Measurements from ENCODE around the gene RPS19BP1.

Gene RPS19BP1

DNA sequence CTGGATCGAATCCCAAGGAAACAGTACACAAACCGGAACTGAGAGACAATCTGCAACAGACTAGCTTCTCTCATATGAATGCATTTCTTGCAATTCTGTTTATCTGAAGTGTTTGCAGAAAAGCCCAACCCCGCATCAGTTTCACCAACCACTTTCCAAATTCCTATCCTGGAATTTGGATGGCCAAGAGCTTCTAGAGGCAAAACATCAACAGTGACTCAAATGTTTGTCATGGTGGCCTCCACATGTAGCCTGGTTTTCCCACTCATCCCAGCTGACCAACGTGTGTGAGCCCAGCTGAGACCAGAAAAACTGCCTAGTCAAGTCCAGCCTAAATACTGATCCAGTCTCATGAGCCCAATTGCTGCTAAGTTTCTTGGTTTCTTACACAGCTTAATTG is 38.8 kb downstream of the RPS19BP1 start:
- no peak overlapping the region for H3K27ac ChIP-seq (ENCODE audit: low read depth, low read length)
- no peaks in the 10 kb centered on the region for H3K27me3 ChIP-seq (ENCODE audit: control insufficient read depth in 1 of 2, insufficient read depth in 2 of 2, low read length in 2 of 2)
- H3K4me3 ChIP-seq (ENCODE audit: low read depth in 1 of 2, low read length in 2 of 2): no peak overlapping the region
- no peak overlapping the region for H3K9ac ChIP-seq (ENCODE audit: low read length)
- no peaks in the 10 kb centered on the region for H3K4me1 ChIP-seq (ENCODE audit: insufficient read depth, low read length)
- H3K36me3 ChIP-seq (ENCODE audit: insufficient read depth, low read length): no peaks in the 10 kb centered on the region
- H3K9me3 ChIP-seq (ENCODE audit: low read length): no peaks in the 10 kb centered on the region

DNA sequence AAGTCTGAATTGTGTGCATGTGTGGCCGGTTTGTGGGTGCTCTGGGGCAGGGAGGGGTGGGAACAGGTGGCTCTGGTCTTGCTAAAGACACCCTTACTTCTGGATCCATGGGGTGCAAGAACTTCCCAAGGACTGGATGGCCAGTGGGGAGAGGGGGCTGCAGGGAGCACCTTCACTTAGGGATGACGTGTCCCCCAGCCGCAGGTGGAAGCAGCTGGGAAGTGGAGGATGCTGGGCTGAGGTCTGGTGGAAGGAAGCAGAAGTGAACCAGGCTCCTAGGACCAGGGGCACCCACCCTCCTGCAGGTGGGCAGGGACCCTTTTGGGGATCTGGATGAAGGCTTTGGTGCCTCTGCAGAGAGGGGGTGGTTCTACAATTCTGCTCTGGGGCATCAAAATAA is 40.4 kb downstream of the RPS19BP1 start:
- Histone ChIP-seq H3K9ac (ENCODE audit: low read length) (no peak overlapping the region), H3K27ac (ENCODE audit: low read depth, low read length) (no peak overlapping the region), H3K4me3 (ENCODE audit: low read depth in 1 of 2, low read length in 2 of 2) (no peak overlapping the region), H3K27me3 (ENCODE audit: control insufficient read depth in 1 of 2, insufficient read depth in 2 of 2, low read length in 2 of 2) (no peaks in the 10 kb centered on the region), H3K9me3 (ENCODE audit: low read length) (no peaks in the 10 kb centered on the region), H3K36me3 (ENCODE audit: insufficient read depth, low read length) (no peaks in the 10 kb centered on the region), H3K4me1 (ENCODE audit: insufficient read depth, low read length) (no peaks in the 10 kb centered on the region)

DNA sequence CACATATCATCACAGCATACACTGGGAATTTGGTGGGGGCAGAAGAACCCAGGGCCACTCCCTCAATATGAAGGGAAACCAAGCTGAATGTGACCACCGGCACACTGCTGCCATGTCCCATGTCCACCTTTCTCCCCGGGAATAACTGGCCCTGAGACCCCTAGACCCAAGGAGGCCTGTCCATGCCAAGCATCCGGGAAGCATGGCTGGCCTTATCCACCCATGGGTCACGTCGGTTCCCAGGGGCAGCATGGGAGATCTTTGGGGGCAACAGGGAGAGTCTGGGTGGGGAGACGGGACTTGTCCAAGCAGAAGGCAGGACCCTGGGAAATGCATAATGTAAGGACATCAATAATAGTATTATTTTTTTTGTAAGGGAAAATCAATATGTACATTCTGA is 40.9 kb downstream of the RPS19BP1 start:
- Histone ChIP-seq H3K36me3 (ENCODE audit: insufficient read depth, low read length) (no peaks in the 10 kb centered on the region), H3K9ac (ENCODE audit: low read length) (no peak overlapping the region), H3K9me3 (ENCODE audit: low read length) (no peaks in the 10 kb centered on the region), H3K27ac (ENCODE audit: low read depth, low read length) (no peak overlapping the region), H3K27me3 (ENCODE audit: control insufficient read depth in 1 of 2, insufficient read depth in 2 of 2, low read length in 2 of 2) (no peaks in the 10 kb centered on the region), H3K4me3 (ENCODE audit: low read depth in 1 of 2, low read length in 2 of 2) (no peak overlapping the region), H3K4me1 (ENCODE audit: insufficient read depth, low read length) (no peaks in the 10 kb centered on the region)

GRCh38 chr22:39490966-39491680 is 41.4 kb downstream of the RPS19BP1 start:
- Histone ChIP-seq H3K9me3 (ENCODE audit: low read length) (no peaks in the 10 kb centered on the region), H3K27me3 (ENCODE audit: control insufficient read depth in 1 of 2, insufficient read depth in 2 of 2, low read length in 2 of 2) (no peaks in the 10 kb centered on the region), H3K4me3 (ENCODE audit: low read depth in 1 of 2, low read length in 2 of 2) (no peak overlapping the region), H3K36me3 (ENCODE audit: insufficient read depth, low read length) (no peaks in the 10 kb centered on the region), H3K9ac (ENCODE audit: low read length) (no peak overlapping the region), H3K4me1 (ENCODE audit: insufficient read depth, low read length) (no peaks in the 10 kb centered on the region), H3K27ac (ENCODE audit: low read depth, low read length) (no peak overlapping the region)

DNA sequence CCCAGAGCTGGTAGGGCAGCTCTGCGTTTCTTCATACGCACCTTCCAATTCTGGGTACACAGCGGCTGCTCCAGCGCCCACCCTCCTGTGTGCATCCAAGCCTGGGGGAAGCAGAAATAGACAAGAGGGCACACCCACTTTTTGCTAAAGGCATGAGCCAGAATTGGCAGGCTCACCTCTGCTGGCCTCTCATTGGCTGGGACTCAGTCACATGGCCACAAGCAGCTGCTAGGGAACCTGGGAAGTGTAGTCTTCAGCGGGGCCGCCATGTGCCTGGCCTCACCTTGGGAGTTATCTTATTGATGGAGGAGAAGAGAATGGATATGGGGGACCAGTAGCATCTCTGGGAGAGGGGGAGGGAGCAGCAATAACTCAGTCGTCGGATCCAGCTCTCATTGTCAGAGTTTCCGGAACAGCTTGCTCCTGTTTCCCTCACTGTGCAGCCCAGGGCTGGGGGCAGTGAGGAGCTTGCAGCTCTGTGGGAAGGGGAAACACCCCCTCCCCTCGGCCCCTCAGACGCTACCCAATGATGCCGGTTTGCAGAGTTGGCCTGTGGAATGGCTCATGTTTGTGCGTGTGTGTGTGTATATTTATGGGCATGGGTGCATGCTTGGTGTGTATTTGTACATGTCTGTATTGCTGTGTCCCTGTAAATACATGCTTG is 42.3 kb downstream of the RPS19BP1 start:
- no peaks in the 10 kb centered on the region for H3K36me3 ChIP-seq (ENCODE audit: insufficient read depth, low read length)
- H3K27me3 ChIP-seq (ENCODE audit: control insufficient read depth in 1 of 2, insufficient read depth in 2 of 2, low read length in 2 of 2): no peaks in the 10 kb centered on the region
- H3K4me3 ChIP-seq (ENCODE audit: low read depth in 1 of 2, low read length in 2 of 2): no peak overlapping the region
- no peak overlapping the region for H3K9ac ChIP-seq (ENCODE audit: low read length)
- no peaks in the 10 kb centered on the region for H3K4me1 ChIP-seq (ENCODE audit: insufficient read depth, low read length)
- H3K9me3 ChIP-seq (ENCODE audit: low read length): no peaks in the 10 kb centered on the region
- H3K27ac ChIP-seq (ENCODE audit: low read depth, low read length): no peak overlapping the region

GRCh38 chr22:39489094-39490068 is 43.2 kb downstream of the RPS19BP1 start:
- no peaks in the 10 kb centered on the region for H3K27me3 ChIP-seq (ENCODE audit: control insufficient read depth in 1 of 2, insufficient read depth in 2 of 2, low read length in 2 of 2)
- H3K9me3 ChIP-seq (ENCODE audit: low read length): no peaks in the 10 kb centered on the region
- no peak overlapping the region for H3K27ac ChIP-seq (ENCODE audit: low read depth, low read length)
- no peaks in the 10 kb centered on the region for H3K36me3 ChIP-seq (ENCODE audit: insufficient read depth, low read length)
- H3K4me3 ChIP-seq (ENCODE audit: low read depth in 1 of 2, low read length in 2 of 2): no peak overlapping the region
- no peaks in the 10 kb centered on the region for H3K4me1 ChIP-seq (ENCODE audit: insufficient read depth, low read length)
- H3K9ac ChIP-seq (ENCODE audit: low read length): no peak overlapping the region

GRCh38 chr22:39488563-39489083 is 43.9 kb downstream of the RPS19BP1 start:
- no peak overlapping the region for H3K9ac ChIP-seq (ENCODE audit: low read length)
- no peaks in the 10 kb centered on the region for H3K27me3 ChIP-seq (ENCODE audit: control insufficient read depth in 1 of 2, insufficient read depth in 2 of 2, low read length in 2 of 2)
- H3K4me1 ChIP-seq (ENCODE audit: insufficient read depth, low read length): no peaks in the 10 kb centered on the region
- H3K4me3 ChIP-seq (ENCODE audit: low read depth in 1 of 2, low read length in 2 of 2): no peak overlapping the region
- H3K27ac ChIP-seq (ENCODE audit: low read depth, low read length): no peak overlapping the region
- no peaks in the 10 kb centered on the region for H3K36me3 ChIP-seq (ENCODE audit: insufficient read depth, low read length)
- no peaks in the 10 kb centered on the region for H3K9me3 ChIP-seq (ENCODE audit: low read length)

DNA sequence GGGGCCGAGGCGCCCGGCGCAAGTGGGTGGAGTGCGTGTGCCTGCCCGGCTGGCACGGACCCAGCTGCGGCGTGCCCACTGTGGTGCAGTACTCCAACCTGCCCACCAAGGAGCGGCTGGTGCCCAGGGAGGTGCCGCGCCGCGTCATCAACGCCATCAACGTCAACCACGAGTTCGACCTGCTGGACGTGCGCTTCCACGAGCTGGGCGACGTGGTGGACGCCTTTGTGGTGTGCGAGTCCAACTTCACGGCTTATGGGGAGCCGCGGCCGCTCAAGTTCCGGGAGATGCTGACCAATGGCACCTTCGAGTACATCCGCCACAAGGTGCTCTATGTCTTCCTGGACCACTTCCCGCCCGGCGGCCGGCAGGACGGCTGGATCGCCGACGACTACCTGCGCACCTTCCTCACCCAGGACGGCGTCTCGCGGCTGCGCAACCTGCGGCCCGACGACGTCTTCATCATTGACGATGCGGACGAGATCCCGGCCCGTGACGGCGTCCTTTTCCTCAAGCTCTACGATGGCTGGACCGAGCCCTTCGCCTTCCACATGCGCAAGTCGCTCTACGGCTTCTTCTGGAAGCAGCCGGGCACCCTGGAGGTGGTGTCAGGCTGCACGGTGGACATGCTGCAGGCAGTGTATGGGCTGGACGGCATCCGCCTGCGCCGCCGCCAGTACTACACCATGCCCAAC is 44.6 kb downstream of the RPS19BP1 start:
- no peaks in the 10 kb centered on the region for H3K4me1 ChIP-seq (ENCODE audit: insufficient read depth, low read length)
- H3K4me3 ChIP-seq (ENCODE audit: low read depth in 1 of 2, low read length in 2 of 2): no peak overlapping the region
- no peaks in the 10 kb centered on the region for H3K36me3 ChIP-seq (ENCODE audit: insufficient read depth, low read length)
- H3K27me3 ChIP-seq (ENCODE audit: control insufficient read depth in 1 of 2, insufficient read depth in 2 of 2, low read length in 2 of 2): no peaks in the 10 kb centered on the region
- H3K9me3 ChIP-seq (ENCODE audit: low read length): no peaks in the 10 kb centered on the region
- no peak overlapping the region for H3K9ac ChIP-seq (ENCODE audit: low read length)
- no peak overlapping the region for H3K27ac ChIP-seq (ENCODE audit: low read depth, low read length)

DNA sequence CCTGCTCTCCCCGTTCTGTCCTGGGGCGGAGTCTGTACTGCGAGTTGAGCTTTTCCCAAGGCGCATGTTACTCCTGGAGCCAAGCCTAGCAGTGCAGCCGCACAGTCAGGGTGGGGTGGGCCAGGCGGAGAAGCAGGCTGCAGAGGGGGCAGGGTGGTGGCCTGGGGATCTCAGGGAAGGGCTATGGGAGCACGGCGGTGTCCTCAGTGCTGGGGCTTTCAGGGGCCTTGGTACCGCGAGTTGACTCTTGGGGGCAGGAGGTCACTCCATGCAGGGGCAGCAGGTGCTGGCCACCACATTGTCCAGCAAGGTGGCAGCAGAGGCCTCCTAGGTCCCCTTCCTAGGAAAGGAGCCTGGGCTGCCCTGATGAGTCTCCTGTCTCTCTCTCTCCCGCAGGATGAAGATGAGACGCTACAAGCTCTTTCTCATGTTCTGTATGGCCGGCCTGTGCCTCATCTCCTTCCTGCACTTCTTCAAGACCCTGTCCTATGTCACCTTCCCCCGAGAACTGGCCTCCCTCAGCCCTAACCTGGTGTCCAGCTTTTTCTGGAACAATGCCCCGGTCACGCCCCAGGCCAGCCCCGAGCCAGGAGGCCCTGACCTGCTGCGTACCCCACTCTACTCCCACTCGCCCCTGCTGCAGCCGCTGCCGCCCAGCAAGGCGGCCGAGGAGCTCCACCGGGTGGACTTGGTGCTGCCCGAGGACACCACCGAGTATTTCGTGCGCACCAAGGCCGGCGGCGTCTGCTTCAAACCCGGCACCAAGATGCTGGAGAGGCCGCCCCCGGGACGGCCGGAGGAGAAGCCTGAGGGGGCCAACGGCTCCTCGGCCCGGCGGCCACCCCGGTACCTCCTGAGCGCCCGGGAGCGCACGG is 45.4 kb downstream of the RPS19BP1 start:
- Histone ChIP-seq H3K27me3 (ENCODE audit: control insufficient read depth in 1 of 2, insufficient read depth in 2 of 2, low read length in 2 of 2) (no peaks in the 10 kb centered on the region), H3K4me1 (ENCODE audit: insufficient read depth, low read length) (no peaks in the 10 kb centered on the region), H3K4me3 (ENCODE audit: low read depth in 1 of 2, low read length in 2 of 2) (no peak overlapping the region), H3K9ac (ENCODE audit: low read length) (no peak overlapping the region), H3K27ac (ENCODE audit: low read depth, low read length) (no peak overlapping the region), H3K9me3 (ENCODE audit: low read length) (no peaks in the 10 kb centered on the region), H3K36me3 (ENCODE audit: insufficient read depth, low read length) (no peaks in the 10 kb centered on the region)

DNA sequence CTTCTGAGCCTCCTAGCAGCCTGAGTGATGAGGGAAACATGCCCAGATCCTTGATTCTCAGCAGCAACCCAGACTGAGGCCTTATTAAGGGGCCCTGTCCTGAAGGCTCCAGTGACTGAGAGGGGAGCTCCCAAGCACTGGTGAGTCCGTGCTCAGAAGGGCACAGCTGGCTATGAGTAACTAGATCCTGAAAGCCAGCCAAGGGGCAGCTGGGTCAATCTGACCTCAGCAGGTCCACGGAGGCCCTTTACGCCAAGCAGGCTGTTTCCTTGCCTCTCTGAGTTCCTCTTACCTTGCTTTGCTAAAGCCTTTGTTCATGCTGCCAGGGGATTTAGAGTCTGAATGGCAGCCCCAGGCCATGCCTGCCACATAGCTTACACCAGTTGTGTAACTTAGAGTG is 49.8 kb downstream of the RPS19BP1 start:
- Histone ChIP-seq H3K9ac (ENCODE audit: low read length) (no peak overlapping the region), H3K9me3 (ENCODE audit: low read length) (no peaks in the 10 kb centered on the region), H3K27me3 (ENCODE audit: control insufficient read depth in 1 of 2, insufficient read depth in 2 of 2, low read length in 2 of 2) (no peaks in the 10 kb centered on the region), H3K27ac (ENCODE audit: low read depth, low read length) (no peak overlapping the region), H3K36me3 (ENCODE audit: insufficient read depth, low read length) (no peaks in the 10 kb centered on the region), H3K4me1 (ENCODE audit: insufficient read depth, low read length) (no peaks in the 10 kb centered on the region), H3K4me3 (ENCODE audit: low read depth in 1 of 2, low read length in 2 of 2) (no peak overlapping the region)

Measured in muscle layer of colon (tissue), 2 donors.